ENCODE data around the gene C21orf91. TPM values are rescaled to one million over a fixed set of nuclear protein-coding genes. Genes with fewer than 3 reads are reported as not detected.

The C21orf91 gene
- total RNA-seq, 6 donors from 2014 or later, result 2.2 to 18.3 (median 15.4) TPM

DNA sequence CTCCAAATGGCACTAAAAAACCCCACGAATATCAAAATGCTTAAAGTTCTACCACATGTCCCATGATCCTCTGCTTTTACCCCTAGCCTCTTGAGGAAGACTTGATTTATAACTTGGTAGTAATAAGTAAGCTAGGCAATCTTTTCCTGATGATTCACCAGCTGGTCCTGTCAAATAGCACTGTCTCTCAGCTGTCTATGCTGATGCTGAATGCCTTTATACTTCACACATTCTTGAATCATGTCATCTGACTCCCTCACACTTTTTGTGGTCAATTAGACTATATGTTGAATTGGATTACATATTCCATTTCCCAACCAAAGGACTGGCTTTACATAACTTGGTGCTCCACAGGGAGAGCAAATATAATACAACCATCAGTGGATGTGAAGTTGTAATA lies 16.6 kb downstream of the C21orf91 start:
- no peak overlapping the region for H3K4me3 ChIP-seq
- ATAC-seq (ENCODE audit: low FRiP score in 2 of 2) (no peak), DNase-seq (no peak)
- TF ChIP-seq POLR2AphosphoS5 (IDR thresholded peaks at IDR 0.05) (no peak), POLR2A (IDR thresholded peaks at IDR 0.05) (no peak), EP300 (IDR thresholded peaks at IDR 0.05) (no peak)
- TF ChIP-seq, protein P1, sequence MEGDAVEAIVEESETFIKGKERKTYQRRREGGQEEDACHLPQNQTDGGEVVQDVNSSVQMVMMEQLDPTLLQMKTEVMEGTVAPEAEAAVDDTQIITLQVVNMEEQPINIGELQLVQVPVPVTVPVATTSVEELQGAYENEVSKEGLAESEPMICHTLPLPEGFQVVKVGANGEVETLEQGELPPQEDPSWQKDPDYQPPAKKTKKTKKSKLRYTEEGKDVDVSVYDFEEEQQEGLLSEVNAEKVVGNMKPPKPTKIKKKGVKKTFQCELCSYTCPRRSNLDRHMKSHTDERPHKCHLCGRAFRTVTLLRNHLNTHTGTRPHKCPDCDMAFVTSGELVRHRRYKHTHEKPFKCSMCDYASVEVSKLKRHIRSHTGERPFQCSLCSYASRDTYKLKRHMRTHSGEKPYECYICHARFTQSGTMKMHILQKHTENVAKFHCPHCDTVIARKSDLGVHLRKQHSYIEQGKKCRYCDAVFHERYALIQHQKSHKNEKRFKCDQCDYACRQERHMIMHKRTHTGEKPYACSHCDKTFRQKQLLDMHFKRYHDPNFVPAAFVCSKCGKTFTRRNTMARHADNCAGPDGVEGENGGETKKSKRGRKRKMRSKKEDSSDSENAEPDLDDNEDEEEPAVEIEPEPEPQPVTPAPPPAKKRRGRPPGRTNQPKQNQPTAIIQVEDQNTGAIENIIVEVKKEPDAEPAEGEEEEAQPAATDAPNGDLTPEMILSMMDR (IDR thresholded peaks at IDR 0.05), result no peak
- peaks cover 0 to 2% (median 0%) of the 10 kb centered on the region in 4 donors for H3K9me3 ChIP-seq
- H3K27me3 ChIP-seq, result no peaks in the 10 kb centered on the region
- peaks cover 0 to 3% (median under 1%) of the 10 kb centered on the region in 4 donors for H3K36me3 ChIP-seq
- WGBS, 2 donors, result 93 to 96% methylated on average over 1 of the region's 1 CpG
- no peak overlapping the region for H3K27ac ChIP-seq
- H3K4me1 ChIP-seq, result peaks cover 0 to 17% (median 9%) of the 10 kb centered on the region in 4 donors

DNA sequence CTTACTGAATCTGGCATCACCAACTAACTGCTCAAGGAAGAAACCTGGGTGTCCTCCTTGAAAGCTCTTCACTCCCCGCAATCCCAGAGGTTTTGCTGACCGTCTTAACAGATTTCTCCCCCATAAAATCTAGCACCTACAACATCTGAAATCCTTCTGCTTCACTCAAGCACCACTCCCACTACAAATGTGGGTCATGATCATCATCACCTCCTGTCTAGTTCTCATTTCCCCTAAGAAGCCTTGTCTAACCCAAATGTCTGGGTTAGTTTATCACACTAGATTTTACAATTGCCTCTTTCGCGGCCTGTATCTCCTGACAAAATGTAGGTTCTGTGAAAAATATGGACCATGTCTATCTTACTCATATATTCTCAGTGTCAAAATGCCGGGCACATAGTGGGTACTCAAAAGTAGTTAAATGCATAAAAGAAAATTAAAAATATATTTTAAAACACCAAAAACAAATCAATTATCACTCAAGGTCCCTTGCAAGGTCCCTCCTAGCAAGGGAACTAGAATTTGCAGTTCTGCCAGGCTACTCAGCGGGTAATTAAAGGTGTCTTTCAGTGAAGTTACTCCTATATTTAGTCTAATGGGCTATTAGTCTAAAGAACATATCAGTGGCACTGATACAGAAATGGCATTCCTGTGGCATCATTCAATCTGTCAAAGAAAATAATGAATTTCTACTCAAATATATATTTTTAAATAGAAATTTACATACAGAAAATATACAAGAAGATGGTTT lies 19.6 kb downstream of the C21orf91 start:
- no peaks in the 10 kb centered on the region for H3K9me3 ChIP-seq
- peaks cover 0 to 13% (median 0%) of the 10 kb centered on the region in 4 donors for H3K36me3 ChIP-seq
- H3K27ac ChIP-seq, result no peak overlapping the region
- no peak for DNase-seq
- no peaks in the 10 kb centered on the region for H3K27me3 ChIP-seq
- no peak overlapping the region for H3K4me3 ChIP-seq
- no peak for ATAC-seq (ENCODE audit: low FRiP score in 2 of 2)
- WGBS, 2 donors, result 89 to 94% methylated on average over 6 of the region's 6 CpGs
- TF ChIP-seq POLR2A (IDR thresholded peaks at IDR 0.05), result no peak
- TF ChIP-seq, protein P1 (IDR thresholded peaks at IDR 0.05), result no peak
- no peak for TF ChIP-seq EP300 (IDR thresholded peaks at IDR 0.05)
- TF ChIP-seq POLR2AphosphoS5 (IDR thresholded peaks at IDR 0.05), result no peak
- H3K4me1 ChIP-seq, result peaks cover 13 to 29% (median 17%) of the 10 kb centered on the region in 4 donors

DNA sequence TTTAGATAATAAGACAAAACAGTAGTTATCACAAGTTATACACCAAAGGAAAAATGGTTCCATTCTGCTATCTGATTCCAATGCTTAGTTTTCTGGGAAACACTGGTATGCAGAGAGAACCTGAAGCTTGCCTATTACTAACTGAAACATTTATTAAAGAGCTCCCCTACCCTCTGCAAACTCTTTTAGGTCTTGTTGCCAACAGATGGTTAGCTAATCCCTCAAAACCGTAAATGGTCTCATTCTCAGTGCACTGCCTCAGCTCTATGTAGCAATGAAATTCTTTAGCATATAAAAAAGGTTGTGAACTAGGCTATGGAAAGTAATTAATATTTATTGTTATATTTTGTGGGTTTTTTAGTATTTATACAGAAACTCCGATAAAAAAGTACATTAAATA lies 20.4 kb downstream of the C21orf91 start:
- ATAC-seq (ENCODE audit: low FRiP score in 2 of 2) (no peak), DNase-seq (no peak)
- no peak overlapping the region for H3K27ac ChIP-seq
- no peak overlapping the region for H3K4me3 ChIP-seq
- H3K36me3 ChIP-seq, result peaks cover 0 to 13% (median 0%) of the 10 kb centered on the region in 4 donors
- WGBS, 2 donors, result 77 to 81% methylated on average over 2 of the region's 2 CpGs
- H3K27me3 ChIP-seq, result no peaks in the 10 kb centered on the region
- H3K4me1 ChIP-seq, result peaks cover 20 to 34% (median 21%) of the 10 kb centered on the region in 4 donors
- no peaks in the 10 kb centered on the region for H3K9me3 ChIP-seq
- no peak for TF ChIP-seq EP300 (IDR thresholded peaks at IDR 0.05)

GRCh38 chr21:17797967-17798366 lies 21.2 kb downstream of the C21orf91 start:
- no peak for DNase-seq
- H3K4me3 ChIP-seq, result no peak overlapping the region
- ATAC-seq (ENCODE audit: low FRiP score in 2 of 2), result no peak
- no peak overlapping the region for H3K27ac ChIP-seq
- WGBS, 2 donors, result 85 to 88% methylated on average over 2 of the region's 2 CpGs
- no peaks in the 10 kb centered on the region for H3K27me3 ChIP-seq
- H3K9me3 ChIP-seq, result no peaks in the 10 kb centered on the region
- no peak for TF ChIP-seq POLR2AphosphoS5 (IDR thresholded peaks at IDR 0.05)
- TF ChIP-seq, protein P1 (IDR thresholded peaks at IDR 0.05), result no peak
- H3K4me1 ChIP-seq, result peaks cover 21 to 37% (median 27%) of the 10 kb centered on the region in 4 donors
- peaks cover 0 to 13% (median 0%) of the 10 kb centered on the region in 4 donors for H3K36me3 ChIP-seq

DNA sequence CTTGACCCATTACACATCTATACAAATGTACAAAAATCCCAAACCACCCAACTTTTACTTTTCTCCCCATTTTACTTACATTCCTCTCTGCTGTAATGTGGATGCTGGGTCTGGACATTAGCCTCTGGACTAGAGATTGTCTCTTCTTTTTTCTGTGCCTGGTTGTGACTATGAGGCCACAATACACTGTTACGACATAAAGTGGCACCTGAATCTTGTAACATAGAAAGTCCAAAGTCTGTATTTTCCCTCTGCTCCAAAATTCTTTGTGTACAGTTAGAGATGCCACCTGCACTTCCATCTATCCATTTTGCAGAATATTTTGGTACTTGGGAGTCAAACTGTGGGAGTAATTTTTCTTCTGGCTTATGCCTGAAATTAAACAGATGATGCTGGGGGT lies 22.7 kb downstream of the C21orf91 start:
- Histone ChIP-seq H3K4me1 (peaks cover 21 to 37% (median 27%) of the 10 kb centered on the region in 4 donors), H3K9me3 (no peaks in the 10 kb centered on the region), H3K27me3 (no peaks in the 10 kb centered on the region), H3K36me3 (peaks cover 4 to 24% (median 5%) of the 10 kb centered on the region in 4 donors), H3K4me3 (no peak overlapping the region), H3K27ac (peak overlapping the region in 2 of 4 donors; percentile 72 to 85)
- ATAC-seq (ENCODE audit: low FRiP score in 2 of 2), result no peak
- TF ChIP-seq EP300 (IDR thresholded peaks at IDR 0.05), result no peak
- TF ChIP-seq, protein P1 (IDR thresholded peaks at IDR 0.05), result no peak
- TF ChIP-seq POLR2A (IDR thresholded peaks at IDR 0.05), result no peak
- no peak for TF ChIP-seq POLR2AphosphoS5 (IDR thresholded peaks at IDR 0.05)
- 93 to 94% methylated on average over 1 of the region's 1 CpG for WGBS, 2 donors
- no peak for DNase-seq

Measured in upper lobe of left lung (tissue), 6 donors.